GM10248 (cell line): ENCODE data around the gene TCHP.
"Not testable (repeated sequence)": the region's sequence is repeated elsewhere in the genome, so short reads cannot be mapped to it uniquely, and the experiment has no call there.

Experiments
- CTCF ChIA-PET: fragments of 300-600 bp; sonication (Branson Sonifier 250); formaldehyde crosslinking; extraction: SDS; loops from one replicate; lab custom pipeline; 2021; ENCODE audit warnings: antibody characterized with exemption; lab: Yijun Ruan, JAX
- POLR2A ChIA-PET: fragments of 350-650 bp; sonication (Branson Sonifier 250); formaldehyde crosslinking; extraction: SDS; loops from one replicate; lab custom pipeline; 2020; ENCODE audit warnings: antibody characterized with exemption; lab: Yijun Ruan, JAX
- DNase-seq: peaks from one replicate; pipeline ENCODE4 v3.0.0; 2012; ENCODE audit errors: extremely low spot score
- TF ChIP-seq, protein P1 (sequence below): IDR thresholded peaks from 2 replicates; pipeline ENCODE4 v1.5.1; 2012; ENCODE audit warnings: mild to moderate bottlenecking, low read depth; ENCODE audit errors: extremely low read depth, missing control alignments, control extremely low read depth

TCHP gene

DNA sequence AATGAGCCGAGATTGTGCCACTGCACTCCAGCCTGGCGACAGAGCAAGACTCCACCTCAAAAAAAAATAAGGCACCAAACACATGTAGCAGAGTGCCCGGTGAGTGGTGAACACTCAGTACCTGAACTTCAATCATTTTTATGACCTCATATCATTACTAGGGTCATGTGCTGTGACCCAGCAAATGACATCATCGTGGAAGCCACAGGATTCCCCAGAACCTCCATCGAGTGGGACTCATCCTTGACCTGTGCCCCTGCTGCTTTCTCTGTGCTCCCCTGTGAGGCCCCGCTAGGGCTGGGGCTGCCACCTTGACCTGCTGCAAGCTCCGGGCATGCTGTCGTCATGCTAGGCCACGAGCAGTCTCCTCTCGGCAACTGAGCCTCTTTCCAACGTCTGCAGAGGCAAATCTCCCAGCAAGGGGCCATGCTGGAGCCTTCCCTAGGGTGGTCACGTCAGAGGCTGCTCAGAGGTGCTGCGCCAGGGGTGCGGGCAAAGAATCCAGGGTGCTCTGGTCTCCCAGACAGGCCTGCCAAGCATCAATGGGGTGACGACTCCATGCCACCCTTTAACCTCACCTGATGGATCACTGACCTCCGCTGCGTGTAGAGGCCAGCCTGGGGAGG, 38.3 kb upstream of the TCHP start:
- POLR2A ChIA-PET: no interaction called here
- TF ChIP-seq, protein P1, sequence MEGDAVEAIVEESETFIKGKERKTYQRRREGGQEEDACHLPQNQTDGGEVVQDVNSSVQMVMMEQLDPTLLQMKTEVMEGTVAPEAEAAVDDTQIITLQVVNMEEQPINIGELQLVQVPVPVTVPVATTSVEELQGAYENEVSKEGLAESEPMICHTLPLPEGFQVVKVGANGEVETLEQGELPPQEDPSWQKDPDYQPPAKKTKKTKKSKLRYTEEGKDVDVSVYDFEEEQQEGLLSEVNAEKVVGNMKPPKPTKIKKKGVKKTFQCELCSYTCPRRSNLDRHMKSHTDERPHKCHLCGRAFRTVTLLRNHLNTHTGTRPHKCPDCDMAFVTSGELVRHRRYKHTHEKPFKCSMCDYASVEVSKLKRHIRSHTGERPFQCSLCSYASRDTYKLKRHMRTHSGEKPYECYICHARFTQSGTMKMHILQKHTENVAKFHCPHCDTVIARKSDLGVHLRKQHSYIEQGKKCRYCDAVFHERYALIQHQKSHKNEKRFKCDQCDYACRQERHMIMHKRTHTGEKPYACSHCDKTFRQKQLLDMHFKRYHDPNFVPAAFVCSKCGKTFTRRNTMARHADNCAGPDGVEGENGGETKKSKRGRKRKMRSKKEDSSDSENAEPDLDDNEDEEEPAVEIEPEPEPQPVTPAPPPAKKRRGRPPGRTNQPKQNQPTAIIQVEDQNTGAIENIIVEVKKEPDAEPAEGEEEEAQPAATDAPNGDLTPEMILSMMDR: no peak
- no peak for DNase-seq
- CTCF ChIA-PET: interaction anchor here (1.2 to 8.9 kb wide), 4 partner anchors 8 to 29 kb away, joined by 3 to 85 read pairs (median 22); no protein-coding TSS in a partner anchor

DNA sequence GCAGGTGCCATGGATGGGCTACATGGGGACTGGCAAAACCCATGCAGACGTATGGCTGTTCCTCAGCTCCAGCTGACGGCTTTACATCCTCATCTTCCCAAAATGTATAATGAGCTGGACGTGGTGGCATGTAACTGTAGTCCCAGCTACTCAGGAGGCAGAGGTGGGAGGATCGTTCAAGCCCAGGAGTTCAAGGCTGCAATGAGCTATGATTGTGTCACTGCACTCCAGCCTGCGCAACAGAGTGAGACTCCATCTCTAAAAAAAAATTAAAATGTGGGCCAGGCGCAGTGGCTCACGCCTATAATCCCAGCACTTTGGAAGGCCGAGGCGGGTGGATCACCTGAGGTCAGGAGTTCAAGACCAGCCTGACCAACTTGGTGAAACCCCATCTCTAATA, 37.6 kb upstream of the TCHP start:
- POLR2A ChIA-PET, DNase-seq: not testable (repeated sequence)
- CTCF ChIA-PET: interaction anchor here (0.9 to 4.5 kb wide), 5 partner anchors 9 to 58 kb away, joined by 3 to 27 read pairs (median 5); no protein-coding TSS in a partner anchor

DNA sequence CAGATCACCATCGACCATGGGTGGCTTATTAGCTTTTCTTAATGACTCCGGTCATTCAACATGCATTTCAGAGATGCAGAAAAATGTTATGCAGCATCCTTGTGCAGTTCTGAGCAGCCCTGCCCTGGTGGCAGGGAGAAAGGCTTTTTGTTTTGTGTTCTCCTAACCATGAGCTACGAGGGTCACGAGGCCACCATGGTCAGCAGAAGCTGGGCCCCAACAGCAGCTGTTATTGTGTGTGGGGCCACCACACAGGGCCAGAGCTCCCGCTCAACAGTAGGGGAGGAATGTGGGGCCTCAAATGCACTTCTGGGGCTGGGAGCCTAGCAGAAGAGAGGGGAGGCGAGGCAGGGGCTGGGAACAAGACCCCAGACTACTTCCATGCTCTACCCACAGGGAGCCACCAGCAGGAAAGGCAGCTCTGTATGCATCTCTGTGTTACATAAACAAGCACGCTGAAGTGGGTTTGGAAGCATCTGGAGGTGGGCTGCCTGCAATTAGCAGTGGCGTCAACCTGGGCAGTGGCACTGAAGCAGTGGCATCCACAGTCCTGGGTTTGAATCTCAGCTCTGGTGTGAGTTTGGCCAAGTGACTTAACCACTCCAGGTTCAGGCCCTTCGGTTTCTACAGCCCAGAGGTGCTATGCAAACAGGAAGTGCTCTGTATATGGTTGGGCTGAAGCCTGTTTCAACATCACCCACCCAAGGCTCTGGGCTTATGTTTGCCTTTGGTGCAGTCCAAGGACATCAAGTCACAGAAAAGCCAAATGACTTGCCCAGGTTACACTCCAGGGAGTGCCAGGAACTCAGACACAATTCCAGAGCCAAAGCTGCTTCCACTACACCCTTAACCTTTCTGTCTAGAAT, 36.0 kb upstream of the TCHP start:
- DNase-seq: no peak
- POLR2A ChIA-PET: no interaction called here
- CTCF ChIA-PET: interaction anchor here (2.0 to 4.5 kb wide), 3 partner anchors 10 to 60 kb away, joined by 5 to 27 read pairs (median 17); no protein-coding TSS in a partner anchor
- TF ChIP-seq, protein P1: no peak

DNA sequence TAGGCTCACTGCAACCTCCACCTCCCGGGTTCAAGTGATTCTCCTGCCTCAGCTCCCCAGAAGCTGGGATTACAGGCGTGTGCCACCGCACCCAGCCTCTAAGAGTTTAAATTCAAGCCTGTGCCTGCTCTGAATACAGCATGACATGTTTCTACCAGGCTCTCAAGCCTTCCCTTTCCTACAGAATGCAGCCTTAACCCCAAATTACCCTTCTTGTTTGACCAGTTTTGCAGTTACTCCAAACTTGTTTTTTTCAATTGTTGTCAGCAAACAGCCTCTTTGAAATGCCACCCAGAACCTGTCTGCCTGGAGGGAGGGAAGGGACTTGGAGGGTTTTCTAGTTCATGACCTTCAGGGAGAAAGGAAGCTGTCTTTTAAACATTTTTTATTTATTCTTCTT, 35.2 kb upstream of the TCHP start:
- ChIA-PET POLR2A (no interaction called here), CTCF (interaction anchor here (1.1 to 4.5 kb wide), 3 partner anchors 11 to 59 kb away, joined by 4 to 27 read pairs (median 17); no protein-coding TSS in a partner anchor)
- TF ChIP-seq, protein P1: no peak
- no peak for DNase-seq

DNA sequence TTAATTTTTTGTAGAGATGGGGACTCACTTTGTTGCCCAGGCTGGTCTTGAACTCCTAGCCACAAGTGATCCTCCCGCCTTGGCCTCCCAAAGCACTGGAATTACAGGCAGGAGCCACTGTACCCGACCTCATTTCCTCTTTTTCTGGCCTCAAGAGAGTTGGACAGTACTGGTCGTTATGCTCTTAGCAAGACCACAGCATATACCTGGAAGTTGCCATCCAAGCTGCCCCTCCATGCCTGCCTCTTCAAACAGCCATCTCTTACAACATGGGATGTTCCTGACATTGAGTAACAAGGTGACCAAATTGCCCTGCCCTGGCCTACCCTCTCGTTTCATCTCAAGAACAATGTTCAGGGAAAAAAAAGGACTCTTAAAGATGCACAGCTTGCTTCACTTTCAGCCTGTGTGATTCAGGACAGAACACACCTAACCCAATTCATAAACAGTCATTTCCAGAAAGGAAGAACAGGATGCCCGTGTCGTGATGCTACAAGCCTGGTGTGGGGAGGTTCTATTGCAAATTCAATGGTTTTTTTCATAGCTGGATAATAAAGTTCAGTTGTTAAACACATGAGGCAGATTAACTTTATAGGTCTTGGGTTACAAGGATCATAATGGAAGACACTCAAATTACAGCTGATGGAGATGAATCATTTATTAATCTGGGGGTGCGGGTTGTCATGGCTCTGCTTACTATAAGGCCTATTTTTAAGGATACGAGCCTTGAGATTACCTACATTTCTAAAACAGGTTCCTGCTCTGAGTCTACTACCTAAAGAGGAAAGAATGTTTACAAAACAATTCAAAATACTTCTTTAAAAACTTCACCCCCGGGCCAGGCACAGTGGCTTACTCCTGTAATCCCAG, 31.7 kb upstream of the TCHP start:
- ChIA-PET POLR2A (interaction anchor here (0.6 kb wide), 1 partner anchor 376 kb away, joined by 3 read pairs; no protein-coding TSS in a partner anchor), CTCF (interaction anchor here (0.8 to 2.5 kb wide), 5 partner anchors 9 to 23 kb away, joined by 3 to 12 read pairs (median 6); no protein-coding TSS in a partner anchor)
- no peak for DNase-seq
- TF ChIP-seq, protein P1: no peak

DNA sequence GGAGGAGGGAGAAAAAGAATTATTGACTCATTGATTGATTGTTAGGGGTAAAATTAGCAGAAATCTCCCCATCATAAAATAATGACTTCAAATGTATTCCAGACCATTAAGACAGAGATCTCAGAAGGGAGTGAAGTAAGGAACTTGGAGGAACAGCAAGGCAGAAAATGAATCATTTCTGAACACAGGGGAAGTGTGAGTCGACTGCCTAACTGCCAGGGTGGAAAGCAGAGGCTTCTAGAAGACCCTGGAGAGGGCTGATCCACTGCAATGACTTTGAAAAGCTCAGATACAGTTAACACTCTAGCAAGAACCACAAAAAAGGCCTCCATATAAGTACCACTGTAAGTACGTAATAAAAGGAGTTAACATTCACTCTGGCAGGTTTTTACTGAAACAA, 29.4 kb upstream of the TCHP start:
- POLR2A ChIA-PET: no interaction called here
- CTCF ChIA-PET: interaction anchor here (1.2 kb wide), 1 partner anchor 25 kb away, joined by 3 read pairs; no protein-coding TSS in a partner anchor
- no peak for DNase-seq
- TF ChIP-seq, protein P1: no peak
